K562 (cell line): ENCODE data around the gene ST3GAL3. TPM values are rescaled to one million over a fixed set of nuclear protein-coding genes. Genes with fewer than 3 reads are reported as not detected.

Experiments
- ZKSCAN3 ChIP-seq: fragments of 250-450 bp; sonication (Bioruptor Pico); IDR thresholded peaks from 2 replicates; pipeline ENCODE4 v1.4.0; 2020
- ZNF316 ChIP-seq: fragments of 450-650 bp; IDR thresholded peaks from 2 replicates; pipeline ENCODE4 v1.6.1; 2016
- polyA plus RNA-seq, 8 experiments: library from polyadenylated mRNA; depleted of rRNA in 4 of 8; stranded (reverse) in 5 of 8; unstranded in 3 of 8; fragments of >200 nt; fragmentation: Nextera tagmentation in 2 of 8; fragmentation: Illumina TruSeq in 1 of 8; extraction: Ambion mirVana in 2 of 8; extraction: Trizol in 1 of 8; gene quantifications; 2 replicates each; pipeline versions ENCODE4 v1.2.1 to v1.2.3, GENCODE V29; 2011 to 2014; ENCODE audit warnings: inconsistent platforms in 1 of 8, missing spikeins in 1 of 8
- total RNA-seq, 7 experiments: library from RNA; depleted of rRNA in 6 of 7; stranded (reverse); fragments of >200 nt in 6 of 7; fragmentation: Illumina TruSeq in 2 of 7; extraction: Trizol in 2 of 7; gene quantifications; 2 replicates each; pipeline versions ENCODE4 v1.2.1 to v1.2.3, GENCODE V29; 2011 to 2021; ENCODE audit warnings: low replicate concordance in 1 of 7
- TF ChIP-seq, protein P1 (sequence below): fragments of 200-800 bp; sonication (Bioruptor generic); IDR thresholded peaks from 2 replicates; pipeline ENCODE4 v1.6.1; 2016; ENCODE audit warnings: missing genetic modification characterization, missing compliant biosample characterization
- TF ChIP-seq, protein P2 (sequence below): fragments of 250-450 bp; sonication (Bioruptor Pico); IDR thresholded peaks from 2 replicates; pipeline ENCODE4 v1.4.0; 2020
- TF ChIP-seq, protein P3 (sequence below): fragments of 200-800 bp; sonication (Bioruptor generic); IDR thresholded peaks from 2 replicates; pipeline ENCODE4 v1.6.1; 2017; ENCODE audit warnings: missing genetic modification characterization, missing compliant biosample characterization
- TF ChIP-seq, protein P4 (sequence below), 2 experiments: fragments of 450-650 bp in 1 of 2; sonication (generic) in 1 of 2; formaldehyde crosslinking in 1 of 2; IDR thresholded peaks; 2 replicates each; pipeline versions ENCODE4 v1.7.1 to v1.9.0; 2016 to 2022; ENCODE audit warnings: inconsistent platforms in 1 of 2, mild to moderate bottlenecking in 1 of 2, missing genetic modification reagents in 1 of 2
- TF ChIP-seq, protein P5 (sequence below): fragments of 250-450 bp; sonication (Bioruptor Pico); IDR thresholded peaks from 2 replicates; pipeline ENCODE4 v1.8.0; 2022; ENCODE audit warnings: inconsistent platforms

The ST3GAL3 gene
- total and polyA plus RNA-seq, 9 of the 15 experiments (the other 6 are each of a cell fraction or from before 2014, with no cell fraction given) = 1.2 to 18.9 (median 11.0) TPM

DNA sequence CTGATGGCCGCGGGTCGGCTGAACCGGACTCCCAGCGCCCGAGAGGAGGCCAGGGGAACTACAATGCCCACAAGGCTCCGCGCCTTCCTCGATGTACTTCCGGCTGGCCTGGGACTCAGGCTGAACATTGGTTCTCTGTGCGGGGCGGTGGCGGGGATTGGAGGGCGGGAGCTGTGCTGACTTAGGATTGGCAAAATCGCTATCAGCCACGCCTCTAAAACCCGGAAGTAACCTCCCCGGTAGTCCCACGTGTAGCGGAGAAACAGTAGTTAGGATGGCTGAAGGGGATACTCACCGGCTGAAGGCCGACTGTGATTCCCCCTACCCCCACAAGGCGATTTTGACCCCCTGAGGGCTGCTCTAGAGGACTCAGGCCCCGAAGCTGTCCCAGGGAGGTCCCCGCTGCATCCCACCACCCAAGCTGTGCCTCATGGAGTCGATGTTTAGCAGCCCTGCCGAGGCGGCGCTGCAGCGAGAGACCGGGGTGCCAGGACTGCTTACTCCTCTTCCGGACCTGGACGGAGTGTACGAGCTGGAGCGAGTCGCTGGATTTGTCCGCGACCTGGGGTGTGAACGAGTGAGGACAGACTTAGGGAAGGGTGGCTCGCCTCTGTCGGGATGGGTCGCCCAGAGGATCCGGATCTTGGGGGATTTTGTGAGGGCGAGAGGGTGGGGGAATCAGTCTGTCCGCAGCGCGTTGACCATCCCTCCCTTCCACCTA lies 262.6 kb downstream of the ST3GAL3 start, which contains the start of gene DPH2 (continued):
- TF ChIP-seq, protein P1, sequence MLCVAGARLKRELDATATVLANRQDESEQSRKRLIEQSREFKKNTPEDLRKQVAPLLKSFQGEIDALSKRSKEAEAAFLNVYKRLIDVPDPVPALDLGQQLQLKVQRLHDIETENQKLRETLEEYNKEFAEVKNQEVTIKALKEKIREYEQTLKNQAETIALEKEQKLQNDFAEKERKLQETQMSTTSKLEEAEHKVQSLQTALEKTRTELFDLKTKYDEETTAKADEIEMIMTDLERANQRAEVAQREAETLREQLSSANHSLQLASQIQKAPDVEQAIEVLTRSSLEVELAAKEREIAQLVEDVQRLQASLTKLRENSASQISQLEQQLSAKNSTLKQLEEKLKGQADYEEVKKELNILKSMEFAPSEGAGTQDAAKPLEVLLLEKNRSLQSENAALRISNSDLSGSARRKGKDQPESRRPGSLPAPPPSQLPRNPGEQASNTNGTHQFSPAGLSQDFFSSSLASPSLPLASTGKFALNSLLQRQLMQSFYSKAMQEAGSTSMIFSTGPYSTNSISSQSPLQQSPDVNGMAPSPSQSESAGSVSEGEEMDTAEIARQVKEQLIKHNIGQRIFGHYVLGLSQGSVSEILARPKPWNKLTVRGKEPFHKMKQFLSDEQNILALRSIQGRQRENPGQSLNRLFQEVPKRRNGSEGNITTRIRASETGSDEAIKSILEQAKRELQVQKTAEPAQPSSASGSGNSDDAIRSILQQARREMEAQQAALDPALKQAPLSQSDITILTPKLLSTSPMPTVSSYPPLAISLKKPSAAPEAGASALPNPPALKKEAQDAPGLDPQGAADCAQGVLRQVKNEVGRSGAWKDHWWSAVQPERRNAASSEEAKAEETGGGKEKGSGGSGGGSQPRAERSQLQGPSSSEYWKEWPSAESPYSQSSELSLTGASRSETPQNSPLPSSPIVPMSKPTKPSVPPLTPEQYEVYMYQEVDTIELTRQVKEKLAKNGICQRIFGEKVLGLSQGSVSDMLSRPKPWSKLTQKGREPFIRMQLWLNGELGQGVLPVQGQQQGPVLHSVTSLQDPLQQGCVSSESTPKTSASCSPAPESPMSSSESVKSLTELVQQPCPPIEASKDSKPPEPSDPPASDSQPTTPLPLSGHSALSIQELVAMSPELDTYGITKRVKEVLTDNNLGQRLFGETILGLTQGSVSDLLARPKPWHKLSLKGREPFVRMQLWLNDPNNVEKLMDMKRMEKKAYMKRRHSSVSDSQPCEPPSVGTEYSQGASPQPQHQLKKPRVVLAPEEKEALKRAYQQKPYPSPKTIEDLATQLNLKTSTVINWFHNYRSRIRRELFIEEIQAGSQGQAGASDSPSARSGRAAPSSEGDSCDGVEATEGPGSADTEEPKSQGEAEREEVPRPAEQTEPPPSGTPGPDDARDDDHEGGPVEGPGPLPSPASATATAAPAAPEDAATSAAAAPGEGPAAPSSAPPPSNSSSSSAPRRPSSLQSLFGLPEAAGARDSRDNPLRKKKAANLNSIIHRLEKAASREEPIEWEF = no peak
- TF ChIP-seq, protein P2, sequence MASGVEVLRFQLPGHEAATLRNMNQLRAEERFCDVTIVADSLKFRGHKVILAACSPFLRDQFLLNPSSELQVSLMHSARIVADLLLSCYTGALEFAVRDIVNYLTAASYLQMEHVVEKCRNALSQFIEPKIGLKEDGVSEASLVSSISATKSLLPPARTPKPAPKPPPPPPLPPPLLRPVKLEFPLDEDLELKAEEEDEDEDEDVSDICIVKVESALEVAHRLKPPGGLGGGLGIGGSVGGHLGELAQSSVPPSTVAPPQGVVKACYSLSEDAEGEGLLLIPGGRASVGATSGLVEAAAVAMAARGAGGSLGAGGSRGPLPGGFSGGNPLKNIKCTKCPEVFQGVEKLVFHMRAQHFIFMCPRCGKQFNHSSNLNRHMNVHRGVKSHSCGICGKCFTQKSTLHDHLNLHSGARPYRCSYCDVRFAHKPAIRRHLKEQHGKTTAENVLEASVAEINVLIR (CRISPR knock-in tag) = no peak
- TF ChIP-seq ZNF316 (no peak), ZKSCAN3 (no peak)
- TF ChIP-seq, protein P3, sequence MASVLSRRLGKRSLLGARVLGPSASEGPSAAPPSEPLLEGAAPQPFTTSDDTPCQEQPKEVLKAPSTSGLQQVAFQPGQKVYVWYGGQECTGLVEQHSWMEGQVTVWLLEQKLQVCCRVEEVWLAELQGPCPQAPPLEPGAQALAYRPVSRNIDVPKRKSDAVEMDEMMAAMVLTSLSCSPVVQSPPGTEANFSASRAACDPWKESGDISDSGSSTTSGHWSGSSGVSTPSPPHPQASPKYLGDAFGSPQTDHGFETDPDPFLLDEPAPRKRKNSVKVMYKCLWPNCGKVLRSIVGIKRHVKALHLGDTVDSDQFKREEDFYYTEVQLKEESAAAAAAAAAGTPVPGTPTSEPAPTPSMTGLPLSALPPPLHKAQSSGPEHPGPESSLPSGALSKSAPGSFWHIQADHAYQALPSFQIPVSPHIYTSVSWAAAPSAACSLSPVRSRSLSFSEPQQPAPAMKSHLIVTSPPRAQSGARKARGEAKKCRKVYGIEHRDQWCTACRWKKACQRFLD (CRISPR knock-in tag) = peak; percentile 84
- TF ChIP-seq, protein P4, sequence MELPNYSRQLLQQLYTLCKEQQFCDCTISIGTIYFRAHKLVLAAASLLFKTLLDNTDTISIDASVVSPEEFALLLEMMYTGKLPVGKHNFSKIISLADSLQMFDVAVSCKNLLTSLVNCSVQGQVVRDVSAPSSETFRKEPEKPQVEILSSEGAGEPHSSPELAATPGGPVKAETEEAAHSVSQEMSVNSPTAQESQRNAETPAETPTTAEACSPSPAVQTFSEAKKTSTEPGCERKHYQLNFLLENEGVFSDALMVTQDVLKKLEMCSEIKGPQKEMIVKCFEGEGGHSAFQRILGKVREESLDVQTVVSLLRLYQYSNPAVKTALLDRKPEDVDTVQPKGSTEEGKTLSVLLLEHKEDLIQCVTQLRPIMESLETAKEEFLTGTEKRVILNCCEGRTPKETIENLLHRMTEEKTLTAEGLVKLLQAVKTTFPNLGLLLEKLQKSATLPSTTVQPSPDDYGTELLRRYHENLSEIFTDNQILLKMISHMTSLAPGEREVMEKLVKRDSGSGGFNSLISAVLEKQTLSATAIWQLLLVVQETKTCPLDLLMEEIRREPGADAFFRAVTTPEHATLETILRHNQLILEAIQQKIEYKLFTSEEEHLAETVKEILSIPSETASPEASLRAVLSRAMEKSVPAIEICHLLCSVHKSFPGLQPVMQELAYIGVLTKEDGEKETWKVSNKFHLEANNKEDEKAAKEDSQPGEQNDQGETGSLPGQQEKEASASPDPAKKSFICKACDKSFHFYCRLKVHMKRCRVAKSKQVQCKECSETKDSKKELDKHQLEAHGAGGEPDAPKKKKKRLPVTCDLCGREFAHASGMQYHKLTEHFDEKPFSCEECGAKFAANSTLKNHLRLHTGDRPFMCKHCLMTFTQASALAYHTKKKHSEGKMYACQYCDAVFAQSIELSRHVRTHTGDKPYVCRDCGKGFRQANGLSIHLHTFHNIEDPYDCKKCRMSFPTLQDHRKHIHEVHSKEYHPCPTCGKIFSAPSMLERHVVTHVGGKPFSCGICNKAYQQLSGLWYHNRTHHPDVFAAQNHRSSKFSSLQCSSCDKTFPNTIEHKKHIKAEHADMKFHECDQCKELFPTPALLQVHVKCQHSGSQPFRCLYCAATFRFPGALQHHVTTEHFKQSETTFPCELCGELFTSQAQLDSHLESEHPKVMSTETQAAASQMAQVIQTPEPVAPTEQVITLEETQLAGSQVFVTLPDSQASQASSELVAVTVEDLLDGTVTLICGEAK (IDR thresholded peaks at IDR 0.05) = peak; percentile 98
- TF ChIP-seq, protein P4 (CRISPR knock-in tag; IDR thresholded peaks at IDR 0.05) = no peak
- TF ChIP-seq, protein P5, sequence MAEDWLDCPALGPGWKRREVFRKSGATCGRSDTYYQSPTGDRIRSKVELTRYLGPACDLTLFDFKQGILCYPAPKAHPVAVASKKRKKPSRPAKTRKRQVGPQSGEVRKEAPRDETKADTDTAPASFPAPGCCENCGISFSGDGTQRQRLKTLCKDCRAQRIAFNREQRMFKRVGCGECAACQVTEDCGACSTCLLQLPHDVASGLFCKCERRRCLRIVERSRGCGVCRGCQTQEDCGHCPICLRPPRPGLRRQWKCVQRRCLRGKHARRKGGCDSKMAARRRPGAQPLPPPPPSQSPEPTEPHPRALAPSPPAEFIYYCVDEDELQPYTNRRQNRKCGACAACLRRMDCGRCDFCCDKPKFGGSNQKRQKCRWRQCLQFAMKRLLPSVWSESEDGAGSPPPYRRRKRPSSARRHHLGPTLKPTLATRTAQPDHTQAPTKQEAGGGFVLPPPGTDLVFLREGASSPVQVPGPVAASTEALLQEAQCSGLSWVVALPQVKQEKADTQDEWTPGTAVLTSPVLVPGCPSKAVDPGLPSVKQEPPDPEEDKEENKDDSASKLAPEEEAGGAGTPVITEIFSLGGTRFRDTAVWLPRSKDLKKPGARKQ (CRISPR knock-in tag) = no peak
